Measurements from ENCODE around the gene MVP.

GRCh38 chr16:29784901-29785500, 35.3 kb upstream of the MVP start:
- peak; percentile 52 for TF ChIP-seq CTCF (IDR thresholded peaks at IDR 0.05; ENCODE audit: low read depth, low read length)
- no peak for TF ChIP-seq EZH2phosphoT487 (IDR thresholded peaks at IDR 0.05; ENCODE audit: low read depth)
